IPS DF 6.9 (cell line): ENCODE measurements around the gene CCSER1.

Source experiments
- DNase-seq: peaks from one replicate; pipeline ENCODE4 v3.0.0-alpha.2; 2013; ENCODE audit warnings: low read depth, low spot score
- H3K27ac ChIP-seq: one replicate; pipeline ENCODE4 v1.5.1; 2013; ENCODE audit warnings: low read length, control low read depth
- H3K27me3 ChIP-seq: 2 replicates; pipeline ENCODE4 v1.6.1; 2013; ENCODE audit warnings: mild to moderate bottlenecking, low read length; ENCODE audit not compliant: control insufficient read depth, insufficient read depth
- H3K36me3 ChIP-seq: 2 replicates; pipeline ENCODE4 v1.6.1; 2013; ENCODE audit warnings: low read length; ENCODE audit not compliant: control insufficient read depth, insufficient read depth
- H3K4me1 ChIP-seq: 2 replicates; pipeline ENCODE4 v1.6.1; 2013; ENCODE audit warnings: low read length; ENCODE audit not compliant: control insufficient read depth, insufficient read depth
- H3K4me3 ChIP-seq: 2 replicates; pipeline ENCODE4 v1.5.1; 2013; ENCODE audit warnings: mild to moderate bottlenecking, low read length
- H3K9me3 ChIP-seq: 2 replicates; pipeline ENCODE4 v1.6.1; 2013; ENCODE audit warnings: low read length, inconsistent platforms; ENCODE audit not compliant: control insufficient read depth, insufficient read depth
- WGBS: extraction: QIAGEN DNeasy Blood & Tissue Kit; methylation state at CpG from one replicate; pipeline ENCODE4 v1.1.7; 2013; ENCODE audit warnings: mixed read lengths, missing lambda C conversion rate; ENCODE audit not compliant: insufficient read length, insufficient coverage; 5-methylcytosine and 5-hydroxymethylcytosine counted together

The CCSER1 gene

GRCh38 chr4:90227177-90227576, 100.0 kb downstream of the CCSER1 start:
- no CpG with 5 or more reads among the region's 3 CpGs for WGBS
- no peaks in the 10 kb centered on the region for H3K36me3 ChIP-seq
- no peaks in the 10 kb centered on the region; the same call in 1 of the 2 replicates for H3K9me3 ChIP-seq
- DNase-seq: no peak
- no peak overlapping the region for H3K27ac ChIP-seq
- H3K27me3 ChIP-seq: no peaks in the 10 kb centered on the region
- H3K4me3 ChIP-seq: no peak overlapping the region
- H3K4me1 ChIP-seq: no peaks in the 10 kb centered on the region

GRCh38 chr4:90234916-90235547, 107.8 kb downstream of the CCSER1 start:
- H3K27me3 ChIP-seq: no peaks in the 10 kb centered on the region
- no peak for DNase-seq
- no peak overlapping the region for H3K27ac ChIP-seq
- H3K4me3 ChIP-seq: no peak overlapping the region
- H3K9me3 ChIP-seq: no peaks in the 10 kb centered on the region
- no peaks in the 10 kb centered on the region for H3K4me1 ChIP-seq
- no peaks in the 10 kb centered on the region for H3K36me3 ChIP-seq
- WGBS: no CpG with 5 or more reads among the region's 8 CpGs

GRCh38 chr4:90237751-90238530, 110.7 kb downstream of the CCSER1 start:
- WGBS: no CpG with 5 or more reads among the region's 4 CpGs

GRCh38 chr4:90240333-90240732, 113.1 kb downstream of the CCSER1 start:
- H3K36me3 ChIP-seq: no peaks in the 10 kb centered on the region
- no peaks in the 10 kb centered on the region for H3K4me1 ChIP-seq
- no peak overlapping the region for H3K27ac ChIP-seq
- WGBS: no CpG with 5 or more reads among the region's 1 CpG
- H3K27me3 ChIP-seq: no peaks in the 10 kb centered on the region
- no peak overlapping the region for H3K4me3 ChIP-seq
- H3K9me3 ChIP-seq: no peaks in the 10 kb centered on the region
- DNase-seq: no peak

More at GRCh38 chr4:90237751-90238530, 110.7 kb downstream of the CCSER1 start:
- H3K27ac ChIP-seq: no peak overlapping the region
- no peaks in the 10 kb centered on the region for H3K36me3 ChIP-seq
- H3K4me3 ChIP-seq: no peak overlapping the region
- no peak for DNase-seq
- no peaks in the 10 kb centered on the region for H3K9me3 ChIP-seq
- no peaks in the 10 kb centered on the region for H3K27me3 ChIP-seq
- H3K4me1 ChIP-seq: no peaks in the 10 kb centered on the region

- Histone ChIP-seq H3K4me3 (no peak overlapping the region), H3K36me3 (no peaks in the 10 kb centered on the region), H3K4me1 (no peaks in the 10 kb centered on the region), H3K27ac (no peak overlapping the region), H3K9me3 (no peaks in the 10 kb centered on the region), H3K27me3 (no peaks in the 10 kb centered on the region)
- DNase-seq: no peak
- no CpG with 5 or more reads among the region's 3 CpGs for WGBS
These were observed 113.8 kb downstream of the CCSER1 start for GRCh38 chr4:90241008-90241407.

GRCh38 chr4:90245837-90246236, 118.6 kb downstream of the CCSER1 start:
- no peaks in the 10 kb centered on the region for H3K4me1 ChIP-seq
- H3K36me3 ChIP-seq: no peaks in the 10 kb centered on the region
- H3K4me3 ChIP-seq: no peak overlapping the region
- H3K9me3 ChIP-seq: no peaks in the 10 kb centered on the region
- no peak overlapping the region for H3K27ac ChIP-seq
- no peak for DNase-seq
- H3K27me3 ChIP-seq: no peaks in the 10 kb centered on the region
- no CpG with 5 or more reads among the region's 1 CpG for WGBS

- Histone ChIP-seq H3K27ac (no peak overlapping the region), H3K36me3 (no peaks in the 10 kb centered on the region), H3K9me3 (no peaks in the 10 kb centered on the region), H3K4me3 (no peak overlapping the region), H3K4me1 (no peaks in the 10 kb centered on the region), H3K27me3 (no peaks in the 10 kb centered on the region)
- no CpG with 5 or more reads among the region's 3 CpGs for WGBS
- DNase-seq: no peak
These were observed 119.6 kb downstream of the CCSER1 start for GRCh38 chr4:90246816-90247215.

- no CpG with 5 or more reads among the region's 2 CpGs for WGBS
- no peaks in the 10 kb centered on the region for H3K4me1 ChIP-seq
- H3K4me3 ChIP-seq: no peak overlapping the region
- H3K36me3 ChIP-seq: no peaks in the 10 kb centered on the region
- no peak overlapping the region for H3K27ac ChIP-seq
- H3K27me3 ChIP-seq: no peaks in the 10 kb centered on the region
- DNase-seq: no peak
- no peaks in the 10 kb centered on the region for H3K9me3 ChIP-seq
These were observed 127.2 kb downstream of the CCSER1 start for GRCh38 chr4:90254357-90254756.

GRCh38 chr4:90274175-90274574, 147.0 kb downstream of the CCSER1 start:
- Histone ChIP-seq H3K4me3 (no peak overlapping the region), H3K4me1 (no peaks in the 10 kb centered on the region), H3K9me3 (no peaks in the 10 kb centered on the region), H3K27ac (no peak overlapping the region), H3K27me3 (no peaks in the 10 kb centered on the region), H3K36me3 (no peaks in the 10 kb centered on the region)
- WGBS: no CpG with 5 or more reads among the region's 1 CpG
- no peak for DNase-seq

- Histone ChIP-seq H3K36me3 (no peaks in the 10 kb centered on the region), H3K27me3 (no peaks in the 10 kb centered on the region), H3K4me3 (no peak overlapping the region), H3K4me1 (no peaks in the 10 kb centered on the region), H3K9me3 (no peaks in the 10 kb centered on the region), H3K27ac (no peak overlapping the region)
- DNase-seq: no peak
- no CpG with 5 or more reads among the region's 3 CpGs for WGBS
These were observed 153.8 kb downstream of the CCSER1 start for GRCh38 chr4:90280954-90281353.
